Suppressor macrophage treated with lipopolysaccharide for 4 hours (primary cell): ENCODE measurements around the gene STXBP6.
A peak's percentile ranks its signal among the peaks of the same experiment; 100 is the strongest.

Experiments used
- DNase-seq: peaks from one replicate; pipeline ENCODE4 v3.0.0-alpha.2; 2020

The STXBP6 gene

DNA sequence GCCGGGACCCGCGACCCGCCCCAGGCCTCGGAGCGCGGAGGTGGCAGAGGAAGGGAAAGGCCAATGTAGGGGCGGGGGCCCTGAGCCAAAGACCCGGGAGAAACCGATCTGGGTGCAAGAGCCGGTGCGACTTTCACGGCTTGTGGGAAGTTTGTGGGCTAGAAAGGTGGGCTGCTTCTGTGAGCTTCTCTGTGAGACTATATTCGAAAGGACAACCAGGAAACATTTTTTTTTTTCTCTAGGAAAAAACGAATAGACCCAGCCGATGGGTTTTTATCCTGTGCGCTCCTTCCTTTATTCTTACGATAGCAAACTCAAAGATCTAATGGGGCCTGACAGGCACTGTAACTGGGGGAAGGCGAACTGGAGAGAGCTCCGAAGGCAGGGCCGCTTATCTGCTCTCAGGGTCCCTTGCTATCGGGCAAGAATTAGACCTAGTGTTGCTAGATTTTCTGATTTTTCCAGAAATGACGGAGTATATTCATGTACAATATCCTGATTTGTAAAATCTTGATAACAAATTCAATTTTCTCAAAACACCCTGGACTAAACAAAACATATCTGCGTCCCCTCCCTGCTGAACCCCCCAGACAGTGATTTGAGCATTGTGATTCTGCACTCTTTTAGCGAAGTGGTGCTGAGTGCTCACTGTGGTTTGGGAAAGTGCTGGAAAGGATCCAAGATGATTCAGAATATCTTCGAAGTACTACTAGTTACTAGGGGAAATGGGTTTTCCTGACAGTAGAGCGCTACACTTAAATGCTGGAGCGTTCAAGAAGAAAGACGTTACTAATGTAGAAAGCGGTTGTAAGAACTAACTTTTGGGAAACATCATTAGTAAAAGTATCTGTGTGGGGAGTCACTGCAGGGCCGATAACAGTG, 563 bp upstream of the STXBP6 start:
- DNase-seq = peak; percentile 81

DNA sequence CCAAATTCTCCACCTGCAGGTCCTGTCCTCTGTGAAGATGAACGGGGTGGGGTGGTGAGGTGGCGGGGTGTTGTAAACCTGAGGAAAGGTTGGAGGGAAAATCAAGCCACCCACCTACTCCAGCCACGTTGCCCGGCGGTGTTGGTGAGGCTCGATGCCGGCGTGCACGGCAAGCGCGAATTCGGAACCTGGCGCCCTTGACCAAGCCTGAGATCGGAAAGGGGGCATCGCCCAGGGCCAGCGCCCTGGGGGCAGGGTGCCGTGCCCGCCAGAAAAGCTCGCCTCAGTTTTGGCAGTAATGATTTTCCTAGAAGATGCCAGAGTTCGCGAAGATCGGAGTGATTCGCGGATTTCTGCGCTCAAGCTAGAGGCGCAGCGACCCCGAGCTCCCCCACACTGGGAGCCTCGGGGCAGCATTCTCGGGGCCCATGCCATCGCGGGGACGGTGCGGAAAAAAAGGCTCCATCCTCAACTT, 817 bp downstream of the STXBP6 start:
- no peak for DNase-seq

- no peak for DNase-seq
Measured at GRCh38 chr14:25048170-25049016, 1.6 kb downstream of the STXBP6 start.

- DNase-seq = no peak
Measured at GRCh38 chr14:25046301-25046943, 3.5 kb downstream of the STXBP6 start.

DNA sequence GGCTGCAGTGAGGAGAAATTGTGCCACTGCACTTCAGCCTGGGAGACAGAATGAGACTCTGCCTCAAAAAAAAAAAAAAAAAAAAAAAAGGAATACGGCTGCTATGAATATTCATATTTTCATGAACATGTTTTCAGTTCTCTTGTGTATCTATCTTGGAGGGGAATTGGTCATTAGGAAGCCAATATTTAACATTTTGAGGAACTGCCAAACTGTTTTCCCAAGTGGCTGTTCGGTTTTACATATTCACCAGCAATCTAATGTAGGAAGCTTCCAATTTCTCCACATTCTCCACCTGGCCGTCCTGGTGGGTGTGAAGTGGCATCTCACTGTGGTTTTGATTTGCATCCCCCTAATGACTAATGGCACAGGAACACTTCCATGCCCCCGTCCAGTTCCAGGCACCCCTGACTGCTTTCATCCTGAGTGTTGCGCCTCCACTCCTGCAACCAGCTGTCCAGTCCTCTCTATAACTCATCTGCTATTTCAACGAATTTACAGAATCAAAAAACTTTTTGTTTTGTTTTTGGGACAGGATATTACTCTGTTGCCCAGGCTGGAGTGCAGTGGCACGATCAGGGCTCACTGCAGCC, 5.7 kb downstream of the STXBP6 start:
- DNase-seq = no peak

GRCh38 chr14:25042362-25043299, 7.3 kb downstream of the STXBP6 start:
- DNase-seq = peak; percentile 42

- no peak for DNase-seq
Measured at GRCh38 chr14:25041898-25042297, 8.0 kb downstream of the STXBP6 start.

- DNase-seq = no peak
Measured at GRCh38 chr14:25041484-25041883, 8.5 kb downstream of the STXBP6 start.

GRCh38 chr14:25039933-25040332, 10.0 kb downstream of the STXBP6 start:
- DNase-seq = no peak

DNA sequence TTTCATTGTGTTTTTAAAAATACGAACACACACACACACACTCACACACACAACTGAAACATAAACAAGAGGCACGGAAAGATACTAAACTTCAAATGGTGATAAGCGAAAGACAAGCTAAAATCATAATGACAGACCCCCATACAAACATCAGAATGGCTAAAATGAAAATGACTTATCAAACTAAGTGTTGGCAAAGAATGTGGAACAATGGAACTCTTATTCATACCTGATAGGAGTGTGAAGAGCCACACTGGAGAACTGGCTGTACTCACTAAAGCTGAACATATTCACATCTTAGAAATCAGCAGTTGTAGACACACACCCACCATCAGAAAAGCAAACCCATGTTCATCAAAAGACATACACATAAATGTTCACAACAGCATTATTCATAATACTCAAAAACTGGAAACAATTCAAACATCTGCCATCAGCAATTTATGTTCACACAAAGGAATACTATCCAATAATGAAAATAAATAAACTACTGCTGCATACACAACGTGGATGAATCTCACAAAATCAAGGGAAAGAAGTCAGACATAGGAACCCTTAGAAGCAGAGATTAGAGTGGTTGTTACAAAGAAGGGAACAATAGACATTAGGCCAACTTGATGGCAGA, 11.8 kb downstream of the STXBP6 start:
- no peak for DNase-seq

- no peak for DNase-seq
Measured at GRCh38 chr14:25037032-25037431, 12.9 kb downstream of the STXBP6 start.

- no peak for DNase-seq
Measured at GRCh38 chr14:25034803-25035681, 14.9 kb downstream of the STXBP6 start.

- DNase-seq = no peak
Measured at GRCh38 chr14:25033358-25033757, 16.6 kb downstream of the STXBP6 start.

- DNase-seq = no peak
Measured at GRCh38 chr14:25032092-25032784, 17.7 kb downstream of the STXBP6 start.

GRCh38 chr14:25026476-25027137, 23.3 kb downstream of the STXBP6 start:
- DNase-seq = no peak

DNA sequence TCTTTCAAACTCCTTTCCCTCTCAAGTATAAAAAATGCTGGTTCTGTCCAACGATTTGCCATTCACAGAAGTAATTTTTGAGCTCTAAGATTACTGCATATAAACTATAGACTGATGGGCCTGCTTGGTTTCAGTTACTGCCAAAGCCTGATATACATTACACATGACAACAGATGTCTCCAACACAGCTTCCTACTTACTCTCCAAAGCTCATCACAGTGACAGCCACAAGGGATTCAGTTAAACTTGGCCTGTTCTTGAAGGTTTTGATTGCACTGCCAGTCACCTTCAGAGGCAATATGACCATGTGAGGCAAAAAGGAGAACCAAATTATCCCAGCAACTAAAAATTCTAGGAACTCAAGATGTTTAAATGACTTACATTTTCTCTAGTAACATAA, 30.1 kb downstream of the STXBP6 start:
- DNase-seq = no peak

DNA sequence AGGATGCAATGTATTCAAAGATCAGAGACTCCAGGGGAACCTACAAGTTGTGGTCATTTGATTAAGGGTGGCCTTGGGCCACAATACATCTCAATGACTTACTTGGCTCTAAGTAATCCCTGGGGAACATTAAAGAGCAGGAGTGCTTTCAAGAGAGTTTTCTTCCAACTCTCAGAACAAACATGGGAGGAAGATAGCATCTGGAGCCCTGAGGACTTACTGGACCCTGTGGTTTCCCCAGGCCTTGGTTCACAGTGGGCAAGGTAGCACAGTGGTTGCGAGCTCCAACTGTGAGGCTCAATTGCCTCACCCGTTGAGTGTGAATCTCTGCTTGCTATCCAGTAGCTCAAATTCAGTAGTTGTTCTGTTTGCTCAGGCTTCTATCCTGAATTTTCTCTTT, 32.4 kb downstream of the STXBP6 start:
- DNase-seq = no peak

DNA sequence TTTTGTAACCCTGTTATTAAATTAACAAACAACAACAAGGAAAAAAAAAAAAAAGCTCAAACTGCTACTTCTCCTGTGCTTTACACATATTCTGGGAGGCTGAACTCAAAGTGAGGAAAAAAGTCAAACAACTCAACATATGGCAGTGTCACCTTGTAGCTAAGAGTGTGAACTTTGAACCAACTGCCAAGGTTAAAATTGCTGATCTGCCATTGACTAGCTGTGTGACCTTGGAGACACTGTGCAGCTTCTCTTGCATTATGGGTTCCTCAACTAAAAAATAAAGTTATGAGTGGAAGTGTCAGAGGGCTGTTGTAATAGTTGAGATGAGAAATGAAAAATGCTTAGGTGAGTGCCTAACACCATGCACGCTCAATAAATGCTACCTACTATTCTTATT, 34.2 kb downstream of the STXBP6 start:
- DNase-seq = no peak

- DNase-seq = no peak
Measured at GRCh38 chr14:25014440-25014839, 35.5 kb downstream of the STXBP6 start.
